GM21737 (cell line): ENCODE results near the gene DEFB123.
"Not testable (repeated sequence)": the region's sequence is repeated elsewhere in the genome, so short reads cannot be mapped to it uniquely, and the experiment has no call there.

ENCODE experiments used
- ATAC-seq: cut with Tn5 transposase; IDR thresholded peaks from one replicate; pipeline ENCODE4 v1.9.1; 2021; ENCODE audit warnings: mild to moderate bottlenecking, moderate library complexity; ENCODE audit not compliant: unreplicated experiment

DEFB123 gene

GRCh38 chr20:31440012-31440659, at the start of gene DEFB123:
DEFB123 (plus strand) TSS chr20:31440632; CDS start chr20:31440699, 67 bp downstream.
- ATAC-seq, result no peak

DNA sequence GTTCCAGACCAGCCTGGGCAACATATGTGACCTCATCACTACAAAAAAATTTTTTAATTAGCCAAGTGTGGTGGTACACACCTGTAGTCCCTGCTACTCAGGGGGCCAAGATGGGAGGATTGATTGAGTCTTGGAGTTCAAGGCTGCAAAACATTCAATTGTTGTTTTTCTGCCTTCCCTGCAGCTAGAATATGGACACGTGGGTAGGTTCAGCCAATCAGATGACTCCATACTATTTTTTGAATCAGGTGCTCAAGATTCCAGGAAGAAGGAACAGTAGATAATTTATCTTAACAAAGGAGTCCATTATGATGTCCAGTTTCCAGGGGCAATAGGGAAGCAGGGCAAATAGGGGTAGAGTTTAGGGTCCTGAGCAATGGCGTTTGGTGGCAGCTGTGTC, 47.6 kb upstream of the DEFB123 start:
- ATAC-seq, result no peak

DNA sequence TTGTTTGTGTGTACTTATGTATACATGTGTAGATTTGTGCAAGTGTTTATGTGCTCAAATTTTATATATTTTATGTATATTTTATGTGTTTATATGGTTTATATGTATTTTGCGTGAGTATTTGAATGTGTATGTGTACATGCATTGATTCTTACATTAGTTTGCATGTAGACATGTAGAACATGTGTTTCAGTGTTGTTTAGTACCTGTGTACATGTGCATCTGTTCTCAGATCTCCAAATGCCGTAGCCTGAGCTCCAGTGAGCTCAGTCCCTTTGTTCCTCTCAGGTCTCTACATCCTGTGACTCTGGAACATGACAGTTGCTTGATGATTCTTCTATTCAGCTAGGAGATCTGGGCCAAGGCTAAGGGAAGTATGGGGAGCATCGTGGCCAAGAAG, 45.5 kb upstream of the DEFB123 start:
- no peak for ATAC-seq

DNA sequence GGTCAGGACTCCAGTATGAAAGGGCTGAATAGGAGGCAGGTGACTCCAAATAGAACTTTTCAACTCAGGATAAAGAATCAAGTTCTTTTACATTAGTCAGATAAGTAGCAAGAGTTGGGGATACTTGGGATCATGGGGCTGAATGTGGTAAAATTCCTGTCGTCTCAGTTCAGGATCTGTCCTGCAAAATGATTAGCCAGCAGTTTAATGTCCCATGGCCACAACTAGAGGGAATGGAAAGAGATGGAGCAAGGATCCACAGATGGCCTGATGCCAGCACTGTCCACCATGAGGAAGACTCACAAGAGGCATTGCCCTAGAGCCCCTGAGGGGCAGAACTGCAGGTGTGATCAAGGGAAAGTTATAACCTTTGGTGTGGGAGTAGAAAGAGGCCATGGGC, 36.5 kb upstream of the DEFB123 start:
- no peak for ATAC-seq

DNA sequence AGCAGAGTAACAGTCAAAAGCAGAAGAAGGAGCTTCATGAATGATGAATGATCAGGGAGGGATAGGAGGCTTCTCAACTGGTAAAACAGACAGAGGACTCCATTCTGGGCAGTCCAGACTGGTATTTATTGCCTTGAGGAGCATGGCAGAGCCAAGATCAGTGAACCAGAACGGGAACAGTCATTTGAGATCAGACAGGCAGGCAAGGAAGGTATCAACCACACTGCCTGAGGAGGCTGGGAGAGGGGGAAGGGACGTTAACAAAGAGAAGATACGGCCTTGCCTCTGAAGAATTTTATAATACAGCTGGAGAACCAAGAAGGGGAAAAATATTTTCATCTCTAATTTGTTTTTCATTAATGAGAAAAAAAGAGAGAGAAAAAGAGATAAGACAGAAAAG, 34.3 kb upstream of the DEFB123 start, which contains the start of gene DEFB121:
DEFB121 (minus strand) TSS at position 101 of the 400 bp plus-strand sequence; CDS start at position 38, 63 bp downstream.
- no peak for ATAC-seq

GRCh38 chr20:31410011-31410410, 30.4 kb upstream of the DEFB123 start:
- ATAC-seq, result no peak

GRCh38 chr20:31414381-31414780, 26.1 kb upstream of the DEFB123 start:
- no peak for ATAC-seq

DNA sequence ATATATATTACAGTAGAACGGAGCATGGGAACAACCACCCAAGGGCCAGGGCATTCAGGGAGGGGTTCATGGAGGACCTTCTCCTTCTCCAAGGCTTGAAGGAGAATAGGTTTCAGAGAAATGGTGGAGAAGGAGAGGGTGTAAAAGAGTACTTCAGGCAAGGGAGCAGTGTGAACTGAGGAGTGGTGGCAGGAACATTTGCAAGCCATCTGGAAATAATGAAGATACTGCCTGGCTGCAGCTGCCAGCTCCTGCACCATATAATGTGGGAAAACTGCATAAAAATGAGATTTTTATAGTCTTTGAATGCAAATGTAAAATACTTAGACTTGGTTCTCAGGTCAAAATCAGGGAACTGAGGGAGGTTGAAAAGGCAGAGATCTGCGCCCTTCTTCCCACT, 24.8 kb upstream of the DEFB123 start:
- ATAC-seq, result no peak

DNA sequence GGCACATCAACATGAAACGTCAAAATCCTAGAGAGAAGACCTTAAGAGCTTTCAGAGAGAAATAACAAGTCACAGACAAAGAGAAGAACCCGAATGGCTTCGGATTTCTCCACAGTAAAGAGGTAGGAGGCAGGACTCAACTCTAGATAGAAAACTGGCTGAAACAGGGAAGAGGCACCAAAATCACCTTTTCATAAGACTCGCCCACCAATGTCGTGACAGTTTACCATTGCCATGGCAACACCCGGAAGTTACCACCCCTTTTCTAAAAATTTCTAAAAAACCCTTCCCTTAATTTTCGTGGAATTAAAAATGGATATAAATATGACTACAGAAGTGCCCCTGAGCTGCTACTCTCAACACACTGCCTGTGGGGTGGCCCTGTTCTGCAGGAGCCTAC, 22.1 kb upstream of the DEFB123 start:
- no peak for ATAC-seq

- no peak for ATAC-seq
These were observed 14.6 kb upstream of the DEFB123 start for GRCh38 chr20:31425797-31426196.

- not testable (repeated sequence) for ATAC-seq
These were observed 13.4 kb upstream of the DEFB123 start for GRCh38 chr20:31426891-31427551.

DNA sequence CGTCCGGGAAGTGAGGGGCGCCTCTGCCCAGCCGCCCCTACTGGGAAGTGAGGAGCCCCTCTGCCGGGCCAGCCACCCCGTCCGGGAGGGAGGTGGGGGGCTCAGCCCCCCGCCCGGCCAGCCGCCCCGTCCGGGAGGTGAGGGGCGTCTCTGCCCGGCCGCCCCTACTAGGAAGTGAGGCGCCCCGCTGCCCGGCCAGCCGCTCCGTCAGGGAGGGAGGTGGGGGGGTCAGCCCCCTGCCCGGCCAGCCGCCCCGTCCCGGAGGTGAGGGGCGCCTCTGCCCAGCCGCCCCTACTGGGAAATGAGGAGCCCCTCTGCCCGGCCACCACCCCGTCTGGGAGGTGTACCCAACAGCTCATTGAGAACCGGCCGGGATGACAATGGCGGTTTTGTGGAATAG, 12.9 kb upstream of the DEFB123 start:
- not testable (repeated sequence) for ATAC-seq

DNA sequence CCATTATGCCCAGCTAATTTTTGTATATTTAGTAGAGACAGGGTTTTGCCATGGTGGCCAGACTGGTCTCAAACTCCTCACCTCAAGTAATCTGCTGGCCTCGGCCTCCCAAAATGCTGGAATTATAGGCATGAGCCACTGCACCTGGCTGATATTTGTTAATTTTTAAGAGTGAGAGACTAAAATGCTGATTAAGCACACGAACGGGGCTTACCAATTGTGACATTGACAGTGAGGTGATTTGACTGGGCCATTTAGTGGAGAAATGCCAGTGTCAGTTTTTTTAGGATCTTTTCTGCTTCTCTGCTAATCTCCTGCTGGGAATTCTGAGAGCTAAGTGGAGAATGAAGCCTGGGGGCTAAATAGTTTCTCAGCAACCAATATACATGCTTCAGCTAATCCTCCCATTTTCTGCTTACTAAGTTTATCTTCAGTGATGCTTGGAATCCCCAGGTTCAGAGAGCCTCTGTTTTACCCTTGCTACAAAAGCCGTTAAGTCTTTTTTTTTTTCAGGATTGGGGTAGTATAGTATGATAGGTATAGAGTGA, 9.8 kb upstream of the DEFB123 start:
- ATAC-seq, result no peak

- no peak for ATAC-seq
These were observed 5.8 kb downstream of the DEFB123 start for GRCh38 chr20:31446084-31446819.

GRCh38 chr20:31449511-31450414, 9.3 kb downstream of the DEFB123 start:
- ATAC-seq, result no peak

DNA sequence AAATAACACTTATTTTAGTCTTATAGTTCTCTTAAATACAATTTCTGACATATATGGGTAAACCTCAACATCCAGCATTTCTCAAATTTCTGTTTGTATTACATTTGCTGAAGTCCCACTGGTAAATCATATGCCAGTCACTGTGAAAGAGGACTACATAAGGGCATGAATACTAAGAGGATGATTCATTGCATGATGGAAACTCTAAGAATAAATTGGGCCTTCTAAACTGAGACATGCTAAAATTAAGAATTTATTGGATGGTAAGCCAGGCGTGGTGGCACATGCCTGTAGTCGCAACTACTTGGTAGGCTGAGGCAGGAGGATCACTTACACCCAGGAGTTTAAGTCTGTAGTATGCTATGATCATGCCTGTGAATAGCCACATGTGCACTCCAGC, 12.1 kb downstream of the DEFB123 start:
- ATAC-seq, result no peak

- no peak for ATAC-seq
These were observed 13.9 kb downstream of the DEFB123 start for GRCh38 chr20:31454361-31454760.

- not testable (repeated sequence) for ATAC-seq
These were observed 30.5 kb downstream of the DEFB123 start for GRCh38 chr20:31470946-31471345.

DNA sequence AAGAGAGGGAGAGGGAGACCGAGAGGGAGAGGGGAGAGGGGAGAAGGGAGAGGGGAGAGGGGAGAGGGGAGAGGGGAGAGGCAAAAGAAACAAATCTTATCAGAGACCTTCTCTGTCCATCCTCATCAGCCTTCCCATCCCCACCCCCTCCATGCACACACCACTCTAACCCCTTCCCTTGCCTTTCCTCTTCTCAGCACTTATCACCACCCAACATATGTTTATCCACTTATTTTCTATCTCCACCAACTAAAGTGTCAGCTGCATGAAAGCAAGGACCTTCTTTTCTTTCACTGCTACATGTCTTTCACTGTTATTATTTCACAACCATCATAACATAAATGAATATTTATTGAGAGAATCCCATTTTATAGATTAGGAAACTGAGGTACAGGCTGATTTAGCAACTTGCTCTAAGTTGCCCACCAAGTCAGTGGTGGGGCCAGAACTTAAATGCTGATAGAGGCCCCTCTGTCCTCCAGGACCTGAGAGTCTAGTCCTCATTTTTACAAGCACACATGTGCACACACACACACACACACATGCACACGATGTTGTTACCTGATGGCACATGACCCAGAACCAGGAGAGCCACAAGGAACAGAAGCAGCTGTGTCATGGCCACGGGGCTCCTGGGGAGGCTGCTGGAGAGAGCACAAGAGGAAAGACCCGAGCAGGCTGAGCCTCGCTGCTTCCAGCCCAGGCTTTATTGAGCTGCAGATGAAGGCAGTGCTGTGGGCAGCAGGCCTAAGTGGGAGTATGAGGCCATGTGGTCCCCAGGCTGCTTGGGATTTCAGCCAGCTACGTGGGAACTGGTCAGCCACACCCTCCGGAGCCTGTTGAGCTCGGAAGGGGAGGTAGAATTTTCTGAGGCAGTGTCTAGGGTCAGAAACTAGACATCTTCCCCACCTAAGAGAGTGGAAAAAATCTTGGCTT, 32.2 kb downstream of the DEFB123 start:
- no peak for ATAC-seq
